Measurements from ENCODE around the gene NEDD4L. TPM values are rescaled to one million over a fixed set of nuclear protein-coding genes. Genes with fewer than 3 reads are reported as not detected.

NEDD4L gene
- total RNA-seq, 1 experiment from 2014 or later = 108 TPM

- Mint-ChIP-seq H3K36me3 (ENCODE audit: insufficient read depth, unreplicated experiment) (no peaks in the 10 kb centered on the region), H3K27me3 (ENCODE audit: insufficient read depth, unreplicated experiment) (no peaks in the 10 kb centered on the region), H3K4me1 (ENCODE audit: insufficient read depth, unreplicated experiment) (peaks cover 33% of the 10 kb centered on the region), H3K27ac (ENCODE audit: low read depth, unreplicated experiment) (no peak overlapping the region), H3K4me3 (ENCODE audit: unreplicated experiment) (no peak overlapping the region), H3K9me3 (ENCODE audit: unreplicated experiment) (no peaks in the 10 kb centered on the region)
- CTCF ChIA-PET = interaction anchor here (1.0 to 2.0 kb wide), 4 partner anchors 10 to 147 kb away, joined by 3 to 10 read pairs (median 4); partner anchors contain the start of gene NEDD4L
- BruUV-seq (replicated peaks) = no TSS peak
- POLR2A ChIA-PET = interaction anchor here (0.9 to 2.5 kb wide), 6 partner anchors 18 to 146 kb away, joined by 3 to 10 read pairs (median 3); no protein-coding TSS in a partner anchor
- no peak for TF ChIP-seq CTCF (IDR thresholded peaks at IDR 0.05; ENCODE audit: unreplicated experiment)
- intact Hi-C loops (cut with micrococcal nuclease) = no loop called here
- no peak for DNase-seq (ENCODE audit: unreplicated experiment)
These were observed 147.0 kb downstream of the NEDD4L start for GRCh38 chr18:58190842-58191530.

GRCh38 chr18:58191626-58192025 is 147.6 kb downstream of the NEDD4L start:
- CTCF ChIA-PET = interaction anchor here (1.0 to 2.0 kb wide), 6 partner anchors 8 to 148 kb away, joined by 3 to 10 read pairs (median 4); partner anchors contain the start of gene NEDD4L
- intact Hi-C loops (cut with micrococcal nuclease) = no loop called here
- no peak overlapping the region for H3K27ac Mint-ChIP-seq (ENCODE audit: low read depth, unreplicated experiment)

GRCh38 chr18:58192519-58192918 is 148.5 kb downstream of the NEDD4L start:
- no TSS peak for BruUV-seq (replicated peaks)
- DNase-seq (ENCODE audit: unreplicated experiment) = no peak
- CTCF ChIA-PET = interaction anchor here (1.0 to 2.0 kb wide), 4 partner anchors 9 to 149 kb away, joined by 3 to 10 read pairs (median 4); partner anchors contain the start of gene NEDD4L
- Mint-ChIP-seq H3K4me1 (ENCODE audit: insufficient read depth, unreplicated experiment) (peaks cover 28% of the 10 kb centered on the region), H3K4me3 (ENCODE audit: unreplicated experiment) (no peak overlapping the region), H3K27me3 (ENCODE audit: insufficient read depth, unreplicated experiment) (no peaks in the 10 kb centered on the region), H3K27ac (ENCODE audit: low read depth, unreplicated experiment) (no peak overlapping the region), H3K36me3 (ENCODE audit: insufficient read depth, unreplicated experiment) (no peaks in the 10 kb centered on the region), H3K9me3 (ENCODE audit: unreplicated experiment) (no peaks in the 10 kb centered on the region)
- intact Hi-C loops (cut with micrococcal nuclease) = no loop called here
- TF ChIP-seq CTCF (IDR thresholded peaks at IDR 0.05; ENCODE audit: unreplicated experiment) = no peak
- POLR2A ChIA-PET = interaction anchor here (0.6 to 2.5 kb wide), 7 partner anchors 9 to 293 kb away, joined by 3 to 10 read pairs (median 4); no protein-coding TSS in a partner anchor

More at GRCh38 chr18:58191626-58192025, 147.6 kb downstream of the NEDD4L start:
- TF ChIP-seq CTCF (IDR thresholded peaks at IDR 0.05; ENCODE audit: unreplicated experiment) = no peak
- H3K36me3 Mint-ChIP-seq (ENCODE audit: insufficient read depth, unreplicated experiment) = no peaks in the 10 kb centered on the region
- no peaks in the 10 kb centered on the region for H3K27me3 Mint-ChIP-seq (ENCODE audit: insufficient read depth, unreplicated experiment)
- no TSS peak for BruUV-seq (replicated peaks)
- no peak for DNase-seq (ENCODE audit: unreplicated experiment)
- no peaks in the 10 kb centered on the region for H3K9me3 Mint-ChIP-seq (ENCODE audit: unreplicated experiment)
- no peak overlapping the region for H3K4me3 Mint-ChIP-seq (ENCODE audit: unreplicated experiment)
- POLR2A ChIA-PET = interaction anchor here (0.9 to 2.5 kb wide), 10 partner anchors 10 to 146 kb away, joined by 3 to 10 read pairs (median 4); no protein-coding TSS in a partner anchor
- H3K4me1 Mint-ChIP-seq (ENCODE audit: insufficient read depth, unreplicated experiment) = peaks cover 33% of the 10 kb centered on the region

- Mint-ChIP-seq H3K4me1 (ENCODE audit: insufficient read depth, unreplicated experiment) (peaks cover 23% of the 10 kb centered on the region), H3K36me3 (ENCODE audit: insufficient read depth, unreplicated experiment) (no peaks in the 10 kb centered on the region), H3K27ac (ENCODE audit: low read depth, unreplicated experiment) (no peak overlapping the region), H3K9me3 (ENCODE audit: unreplicated experiment) (no peaks in the 10 kb centered on the region), H3K27me3 (ENCODE audit: insufficient read depth, unreplicated experiment) (no peaks in the 10 kb centered on the region), H3K4me3 (ENCODE audit: unreplicated experiment) (no peak overlapping the region)
- peak; percentile 23 for TF ChIP-seq CTCF (IDR thresholded peaks at IDR 0.05; ENCODE audit: unreplicated experiment)
- DNase-seq (ENCODE audit: unreplicated experiment) = no peak
- BruUV-seq (replicated peaks) = no TSS peak
- ChIA-PET CTCF (interaction anchor here (1.0 to 1.2 kb wide), 2 partner anchors 51 to 128 kb away, joined by 3 to 4 read pairs; no protein-coding TSS in a partner anchor), POLR2A (interaction anchor here (0.6 to 1.1 kb wide), 3 partner anchors 9 to 214 kb away, joined by 3 read pairs; no protein-coding TSS in a partner anchor)
- intact Hi-C loops (cut with micrococcal nuclease) = no loop called here
These were observed 150.0 kb downstream of the NEDD4L start for GRCh38 chr18:58194028-58194427.

Data from MCF 10A (cell line).